HG03159 (cell line): ENCODE data around the gene MEIS3.
"Not testable (repeated sequence)": the region's sequence is repeated elsewhere in the genome, so short reads cannot be mapped to it uniquely, and the experiment has no call there.

Source experiments
- ATAC-seq: cut with Tn5 transposase; IDR thresholded peaks from one replicate; pipeline ENCODE4 v1.9.1; 2021; ENCODE audit warnings: mild to moderate bottlenecking, moderate library complexity; ENCODE audit not compliant: unreplicated experiment

The MEIS3 gene

GRCh38 chr19:47417107-47417745 is 2.1 kb downstream of the MEIS3 start:
- ATAC-seq = no peak

GRCh38 chr19:47416643-47416985 is 2.7 kb downstream of the MEIS3 start:
- ATAC-seq = no peak

- ATAC-seq = no peak
Observed at GRCh38 chr19:47415953-47416642, 3.2 kb downstream of the MEIS3 start.

GRCh38 chr19:47414469-47414868 is 4.9 kb downstream of the MEIS3 start:
- no peak for ATAC-seq

GRCh38 chr19:47413941-47414340 is 5.4 kb downstream of the MEIS3 start:
- ATAC-seq = no peak

GRCh38 chr19:47411696-47412095 is 7.6 kb downstream of the MEIS3 start:
- ATAC-seq = not testable (repeated sequence)

- no peak for ATAC-seq
Observed at GRCh38 chr19:47411101-47411500, 8.2 kb downstream of the MEIS3 start.

- ATAC-seq = no peak
Observed at GRCh38 chr19:47408156-47408938, 11.0 kb downstream of the MEIS3 start.

- ATAC-seq = no peak
Observed at GRCh38 chr19:47407417-47407774, 11.9 kb downstream of the MEIS3 start.

GRCh38 chr19:47406711-47407416 is 12.5 kb downstream of the MEIS3 start:
- no peak for ATAC-seq

GRCh38 chr19:47405854-47406417 is 13.4 kb downstream of the MEIS3 start:
- no peak for ATAC-seq

GRCh38 chr19:47405197-47405550 is 14.2 kb downstream of the MEIS3 start:
- ATAC-seq = no peak

- no peak for ATAC-seq
Observed at GRCh38 chr19:47404334-47405196, 14.8 kb downstream of the MEIS3 start.

- ATAC-seq = no peak
Observed at GRCh38 chr19:47402504-47402903, 16.8 kb downstream of the MEIS3 start.

GRCh38 chr19:47398707-47399597 is 20.4 kb downstream of the MEIS3 start:
- no peak for ATAC-seq

- ATAC-seq = no peak
Observed at GRCh38 chr19:47391510-47392223, 27.7 kb downstream of the MEIS3 start.

GRCh38 chr19:47390533-47391488 is 28.5 kb downstream of the MEIS3 start:
- ATAC-seq = no peak

GRCh38 chr19:47389150-47389556 is 30.2 kb downstream of the MEIS3 start:
- ATAC-seq = no peak
